NT2/D1 (cell line): ENCODE data around the gene TCERG1L.

Experiments
- DNase-seq: peaks from one replicate; pipeline ENCODE4 v3.0.0-alpha.2; 2011; ENCODE audit warnings: low read depth, low spot score
- H3K27me3 ChIP-seq: 2 replicates; pipeline ENCODE4 v1.6.0; 2011; ENCODE audit warnings: mild to moderate bottlenecking; ENCODE audit not compliant: insufficient read length, insufficient read depth
- H3K36me3 ChIP-seq: 2 replicates; pipeline ENCODE4 v1.6.1; 2011; ENCODE audit warnings: mild to moderate bottlenecking, low read length, mixed read lengths; ENCODE audit not compliant: insufficient read depth, insufficient read length
- H3K4me1 ChIP-seq: 2 replicates; pipeline ENCODE4 v1.5.1; 2011; ENCODE audit not compliant: insufficient read depth, insufficient read length
- H3K4me3 ChIP-seq: 2 replicates; pipeline ENCODE4 v1.5.1; 2011; ENCODE audit warnings: low read depth; ENCODE audit not compliant: insufficient read length
- H3K9ac ChIP-seq: 2 replicates; pipeline ENCODE4 v1.6.0; 2011; ENCODE audit warnings: low read depth; ENCODE audit not compliant: insufficient read length
- H3K9me3 ChIP-seq: 2 replicates; pipeline ENCODE4 v1.5.1; 2011; ENCODE audit warnings: mild to moderate bottlenecking, low read length; ENCODE audit not compliant: insufficient read depth
- SUZ12 ChIP-seq: IDR thresholded peaks from 2 replicates; pipeline ENCODE4 v1.6.1; 2011; ENCODE audit not compliant: insufficient read length, insufficient read depth; ENCODE audit errors: extremely low read depth
- YY1 ChIP-seq: IDR thresholded peaks from 2 replicates; pipeline ENCODE4 v1.6.1; 2011; ENCODE audit not compliant: insufficient read length, insufficient read depth
- ZNF274 ChIP-seq: IDR thresholded peaks from 2 replicates; pipeline ENCODE4 v1.6.1; 2011; ENCODE audit warnings: mild to moderate bottlenecking, low read depth, low read length

The TCERG1L gene

GRCh38 chr10:131206111-131206995 lies 105.2 kb downstream of the TCERG1L start:
- H3K4me3 ChIP-seq: no peak overlapping the region
- no peak overlapping the region for H3K9ac ChIP-seq
- no peaks in the 10 kb centered on the region for H3K27me3 ChIP-seq
- no peaks in the 10 kb centered on the region for H3K4me1 ChIP-seq
- no peaks in the 10 kb centered on the region for H3K9me3 ChIP-seq
- no peak for DNase-seq
- H3K36me3 ChIP-seq: no peaks in the 10 kb centered on the region
- TF ChIP-seq ZNF274 (no peak), SUZ12 (no peak), YY1 (no peak)

GRCh38 chr10:131205556-131205955 lies 106.0 kb downstream of the TCERG1L start:
- Histone ChIP-seq H3K36me3 (no peaks in the 10 kb centered on the region), H3K9ac (no peak overlapping the region), H3K27me3 (no peaks in the 10 kb centered on the region), H3K4me1 (no peaks in the 10 kb centered on the region), H3K4me3 (no peak overlapping the region), H3K9me3 (no peaks in the 10 kb centered on the region)
- no peak for DNase-seq
- no peak for TF ChIP-seq YY1
- TF ChIP-seq SUZ12: no peak
- TF ChIP-seq ZNF274: no peak

- no peaks in the 10 kb centered on the region for H3K4me1 ChIP-seq
- H3K9me3 ChIP-seq: no peaks in the 10 kb centered on the region
- H3K9ac ChIP-seq: no peak overlapping the region
- H3K36me3 ChIP-seq: no peaks in the 10 kb centered on the region
- H3K4me3 ChIP-seq: no peak overlapping the region
- no peaks in the 10 kb centered on the region for H3K27me3 ChIP-seq
- no peak for DNase-seq
- no peak for TF ChIP-seq YY1
- no peak for TF ChIP-seq SUZ12
- TF ChIP-seq ZNF274: no peak
Observed at GRCh38 chr10:131204406-131205152, 106.9 kb downstream of the TCERG1L start.

DNA sequence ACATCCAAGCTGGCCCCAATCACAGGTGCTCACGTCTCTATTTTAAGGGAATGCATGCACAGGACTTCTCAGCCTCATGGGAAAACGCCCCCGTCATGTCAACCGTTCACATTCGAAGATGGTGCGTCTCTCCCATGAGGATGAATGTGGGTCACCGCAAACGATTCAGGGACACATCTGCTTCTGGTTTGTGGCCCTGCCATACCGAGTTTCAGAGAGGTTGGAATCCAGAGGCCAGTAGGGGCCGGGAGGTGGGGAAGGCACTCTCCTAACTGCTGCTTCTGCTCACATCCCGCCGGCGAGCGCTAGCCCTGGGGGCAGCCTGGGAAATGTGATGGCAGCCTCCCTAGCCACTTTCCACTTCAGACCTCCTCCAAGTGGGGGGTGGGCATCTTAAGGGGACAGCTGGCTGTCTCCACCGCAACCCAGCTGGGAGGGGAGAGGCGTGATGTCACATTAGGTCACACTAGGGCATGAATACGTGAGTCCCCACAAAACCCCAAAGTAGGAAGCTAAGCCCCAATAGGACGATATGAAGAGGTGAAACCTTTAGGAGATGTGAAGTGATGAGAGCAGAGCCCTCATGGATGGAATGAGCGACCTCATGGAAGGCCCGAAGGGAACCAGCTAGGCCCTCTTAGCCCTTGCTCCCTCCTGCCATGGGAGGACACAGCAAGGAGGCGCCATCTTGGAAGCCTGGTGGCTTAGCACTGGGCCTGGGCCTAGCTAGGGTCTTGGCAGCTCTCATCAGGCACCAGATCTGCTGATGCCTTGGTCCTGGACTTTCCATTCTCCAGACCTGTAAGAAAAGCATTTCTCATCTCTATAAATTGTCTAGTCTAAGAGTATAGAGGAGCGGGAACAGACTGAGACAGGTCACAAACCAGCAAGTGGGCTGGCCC lies 107.8 kb downstream of the TCERG1L start:
- H3K9me3 ChIP-seq: no peaks in the 10 kb centered on the region
- TF ChIP-seq SUZ12 (no peak), YY1 (no peak), ZNF274 (no peak)
- H3K36me3 ChIP-seq: no peaks in the 10 kb centered on the region
- no peak overlapping the region for H3K4me3 ChIP-seq
- no peaks in the 10 kb centered on the region for H3K4me1 ChIP-seq
- no peak for DNase-seq
- no peaks in the 10 kb centered on the region for H3K27me3 ChIP-seq
- no peak overlapping the region for H3K9ac ChIP-seq

DNA sequence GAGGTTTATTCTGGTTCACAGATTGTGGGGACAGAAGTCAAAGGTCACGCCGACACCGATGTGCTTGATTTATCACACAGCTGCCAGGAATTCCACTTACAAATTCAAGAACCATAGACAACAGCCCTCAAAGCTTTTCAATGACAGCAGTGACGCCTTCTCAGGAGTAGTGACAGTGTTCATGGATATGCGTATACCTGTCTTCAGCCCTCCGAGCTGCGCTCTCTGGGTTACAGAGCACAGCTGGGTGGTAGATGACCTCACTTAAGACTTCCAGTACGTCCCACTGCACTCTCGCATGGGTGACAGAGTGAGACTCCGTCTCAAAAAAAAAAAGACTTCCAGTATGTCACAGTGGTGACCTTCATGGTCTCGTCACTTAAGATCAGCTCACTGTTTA lies 108.5 kb downstream of the TCERG1L start:
- Histone ChIP-seq H3K27me3 (no peaks in the 10 kb centered on the region), H3K9ac (no peak overlapping the region), H3K4me3 (no peak overlapping the region), H3K9me3 (no peaks in the 10 kb centered on the region), H3K4me1 (no peaks in the 10 kb centered on the region), H3K36me3 (no peaks in the 10 kb centered on the region)
- TF ChIP-seq YY1 (no peak), SUZ12 (no peak), ZNF274 (no peak)
- no peak for DNase-seq

GRCh38 chr10:131201741-131202515 lies 109.6 kb downstream of the TCERG1L start:
- no peak for TF ChIP-seq SUZ12
- TF ChIP-seq YY1: no peak
- TF ChIP-seq ZNF274: no peak

More at GRCh38 chr10:131201741-131202515, 109.6 kb downstream of the TCERG1L start:
- no peaks in the 10 kb centered on the region for H3K27me3 ChIP-seq
- no peaks in the 10 kb centered on the region for H3K36me3 ChIP-seq
- H3K9ac ChIP-seq: no peak overlapping the region
- no peaks in the 10 kb centered on the region for H3K4me1 ChIP-seq
- DNase-seq: no peak
- no peak overlapping the region for H3K4me3 ChIP-seq
- no peaks in the 10 kb centered on the region for H3K9me3 ChIP-seq
